Epithelial cell of proximal tubule (primary cell): ENCODE measurements around the gene USP40. TPM values are rescaled to one million over a fixed set of nuclear protein-coding genes. Genes with fewer than 3 reads are reported as not detected.

Source experiments
- DNase-seq: peaks from one replicate; pipeline ENCODE4 v3.0.0-alpha.2; 2011; ENCODE audit warnings: low read depth
- H3K4me3 ChIP-seq: 2 replicates; pipeline ENCODE4 v1.5.1; 2011; ENCODE audit warnings: low read depth, mild to moderate bottlenecking, low read length
- total RNA-seq: library from RNA; depleted of rRNA; stranded (reverse); fragments of >200 nt; gene quantifications from 2 replicates; pipeline ENCODE4 v1.2.3, GENCODE V29; 2015
- TF ChIP-seq, protein P1 (sequence below): conservative IDR thresholded peaks from 2 replicates; pipeline ENCODE4 v1.5.1; 2012; ENCODE audit warnings: low read depth, mild to moderate bottlenecking, low read length

USP40 gene
- total RNA-seq, 1 donor from 2014 or later: 33.6 TPM

DNA sequence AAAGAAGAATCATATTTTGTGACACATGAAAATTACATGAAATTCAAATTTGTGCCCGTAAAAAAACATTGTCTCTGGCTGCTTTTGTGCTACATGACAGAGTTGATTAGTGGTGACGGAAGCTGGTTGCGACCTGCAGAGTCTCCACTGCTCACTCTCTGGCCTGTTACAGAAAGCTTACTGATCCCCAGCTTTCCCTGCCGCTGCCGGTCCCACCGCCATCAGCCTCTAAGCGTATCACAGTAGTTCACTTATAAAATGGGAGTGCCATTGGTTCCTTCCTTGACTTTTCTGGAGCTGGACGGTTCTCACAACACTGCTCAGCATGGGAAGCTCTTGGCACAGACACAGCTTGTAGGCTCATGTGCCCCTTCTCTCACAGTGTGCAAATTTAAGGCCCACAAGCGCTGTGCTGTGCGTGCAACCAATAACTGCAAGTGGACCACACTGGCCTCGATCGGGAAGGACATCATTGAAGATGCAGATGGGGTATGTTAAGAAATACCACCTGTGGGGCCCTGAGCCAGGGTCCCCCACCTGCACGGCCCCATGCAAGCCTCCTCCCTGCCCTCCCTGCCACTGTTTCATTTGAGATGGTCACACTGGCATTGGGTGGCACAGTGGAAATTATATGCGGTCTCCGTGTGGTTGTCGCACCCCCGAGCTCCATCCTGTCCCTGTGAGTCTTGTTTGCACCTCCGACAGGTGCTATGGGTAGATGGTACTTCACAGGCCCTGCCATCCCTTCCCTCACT lies 131.0 kb downstream of the USP40 start:
- TF ChIP-seq, protein P1, sequence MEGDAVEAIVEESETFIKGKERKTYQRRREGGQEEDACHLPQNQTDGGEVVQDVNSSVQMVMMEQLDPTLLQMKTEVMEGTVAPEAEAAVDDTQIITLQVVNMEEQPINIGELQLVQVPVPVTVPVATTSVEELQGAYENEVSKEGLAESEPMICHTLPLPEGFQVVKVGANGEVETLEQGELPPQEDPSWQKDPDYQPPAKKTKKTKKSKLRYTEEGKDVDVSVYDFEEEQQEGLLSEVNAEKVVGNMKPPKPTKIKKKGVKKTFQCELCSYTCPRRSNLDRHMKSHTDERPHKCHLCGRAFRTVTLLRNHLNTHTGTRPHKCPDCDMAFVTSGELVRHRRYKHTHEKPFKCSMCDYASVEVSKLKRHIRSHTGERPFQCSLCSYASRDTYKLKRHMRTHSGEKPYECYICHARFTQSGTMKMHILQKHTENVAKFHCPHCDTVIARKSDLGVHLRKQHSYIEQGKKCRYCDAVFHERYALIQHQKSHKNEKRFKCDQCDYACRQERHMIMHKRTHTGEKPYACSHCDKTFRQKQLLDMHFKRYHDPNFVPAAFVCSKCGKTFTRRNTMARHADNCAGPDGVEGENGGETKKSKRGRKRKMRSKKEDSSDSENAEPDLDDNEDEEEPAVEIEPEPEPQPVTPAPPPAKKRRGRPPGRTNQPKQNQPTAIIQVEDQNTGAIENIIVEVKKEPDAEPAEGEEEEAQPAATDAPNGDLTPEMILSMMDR: no peak
- H3K4me3 ChIP-seq: no peak overlapping the region
- no peak for DNase-seq

DNA sequence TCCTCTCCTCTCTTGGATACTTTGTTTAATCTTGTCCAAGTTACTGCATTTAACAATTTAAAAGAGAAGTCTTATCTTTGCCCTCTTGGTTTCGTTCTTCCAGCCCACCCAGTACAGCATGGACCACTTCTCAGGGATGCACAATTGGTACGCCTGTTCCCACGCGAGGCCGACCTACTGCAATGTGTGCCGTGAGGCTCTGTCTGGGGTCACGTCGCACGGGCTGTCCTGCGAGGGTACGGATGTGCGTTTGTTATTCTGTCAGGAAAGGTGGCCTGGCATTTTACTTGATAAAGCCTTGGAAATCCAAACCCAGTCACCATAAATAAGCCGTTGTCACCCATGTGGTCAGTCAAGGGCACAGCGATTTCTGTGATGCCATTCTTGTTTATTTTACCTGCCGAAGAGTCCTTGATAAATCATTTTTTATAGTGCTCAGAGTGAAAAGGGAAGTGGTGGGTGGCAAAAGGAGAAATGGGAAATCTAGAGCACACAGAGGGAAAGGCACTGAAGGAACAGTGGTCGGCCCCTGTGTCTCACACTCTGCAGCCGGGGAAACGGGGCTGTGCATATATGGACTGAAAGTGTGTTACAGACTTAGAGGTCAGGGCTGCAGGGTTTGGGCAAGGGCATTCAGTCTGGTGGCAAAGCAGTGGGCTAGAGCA lies 131.8 kb downstream of the USP40 start:
- no peak for DNase-seq
- H3K4me3 ChIP-seq: no peak overlapping the region
- TF ChIP-seq, protein P1: no peak

DNA sequence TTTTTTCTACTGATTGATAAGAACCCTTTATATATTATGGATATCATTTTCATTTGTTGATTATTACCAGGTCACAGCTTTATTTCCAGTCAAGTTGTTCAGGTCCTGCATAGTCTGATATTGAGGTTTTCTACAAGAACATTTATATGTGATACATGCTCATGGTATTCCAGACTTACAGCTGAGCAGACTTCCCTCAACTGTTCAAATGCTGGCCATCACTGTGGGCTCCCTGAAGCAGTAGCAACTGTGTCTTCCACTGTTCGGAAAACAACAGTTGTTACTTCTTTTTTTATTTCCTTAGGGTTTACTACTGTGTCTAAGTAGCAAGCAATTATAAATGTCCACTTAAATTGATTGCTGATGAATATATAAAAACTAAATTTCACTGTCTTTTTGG lies 132.8 kb downstream of the USP40 start:
- TF ChIP-seq, protein P1: no peak
- no peak for DNase-seq
- no peak overlapping the region for H3K4me3 ChIP-seq

DNA sequence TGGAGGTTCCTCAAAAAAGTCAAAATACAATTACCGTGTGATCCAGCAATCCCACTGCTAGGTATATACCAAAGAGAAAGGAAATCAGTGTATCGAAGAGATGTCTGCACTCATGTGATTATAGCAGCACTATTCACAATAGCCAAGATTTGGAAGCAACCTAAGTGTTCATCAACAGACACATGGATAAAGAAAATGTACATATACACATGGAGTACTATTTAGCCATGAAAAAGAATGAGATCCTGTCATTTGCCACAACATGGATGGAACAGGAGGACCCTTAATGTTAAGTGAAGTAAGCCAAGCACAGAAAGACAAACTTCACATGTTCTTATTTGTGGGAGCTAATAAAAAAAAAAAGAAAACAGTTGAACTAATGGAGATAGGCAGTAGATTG lies 133.6 kb downstream of the USP40 start:
- TF ChIP-seq, protein P1: no peak
- DNase-seq: no peak
- no peak overlapping the region for H3K4me3 ChIP-seq

- TF ChIP-seq, protein P1: no peak
- DNase-seq: no peak
- no peak overlapping the region for H3K4me3 ChIP-seq
Measured at GRCh38 chr2:233430651-233431050, 135.9 kb downstream of the USP40 start.

DNA sequence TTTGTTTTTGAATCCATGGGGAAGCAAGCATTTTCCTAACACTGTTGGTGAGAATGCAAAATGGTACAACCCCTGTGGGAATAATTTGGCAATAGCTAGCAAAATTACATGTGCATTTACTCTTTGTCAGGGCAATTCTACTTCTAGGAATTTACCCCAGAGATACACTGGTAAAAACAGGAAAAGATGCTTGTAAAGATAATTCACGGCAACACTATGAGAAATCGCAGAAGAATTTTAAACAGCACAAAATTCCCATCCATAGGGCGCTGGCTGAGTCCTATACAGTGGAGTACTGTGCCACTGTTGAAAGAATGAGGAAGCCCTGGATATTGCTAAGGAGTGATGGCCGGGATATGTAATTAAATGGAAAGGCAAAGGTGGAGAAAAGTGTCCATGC lies 136.5 kb downstream of the USP40 start:
- TF ChIP-seq, protein P1: no peak
- H3K4me3 ChIP-seq: no peak overlapping the region
- no peak for DNase-seq
